Right cardiac atrium (tissue), 5 donors: ENCODE results near the gene SLC8A1. TPM values are rescaled to one million over a fixed set of nuclear protein-coding genes. Genes with fewer than 3 reads are reported as not detected.
A peak's percentile ranks its signal among the peaks of the same experiment; 100 is the strongest.

Source experiments
- ATAC-seq, 2 donors: fragments of 200-7000 bp; cut with Tn5 transposase; one replicate each; pipeline versions ENCODE4 v1.8.0 to v1.9.1; 2020; ENCODE audit warnings: moderate library complexity in 2 of 2, mild to moderate bottlenecking in 1 of 2
- DNase-seq, 3 donors: peaks; one replicate each; pipeline ENCODE4 v3.0.0-alpha.2; 2020
- H3K27ac ChIP-seq: one replicate; pipeline ENCODE4 v1.5.1; 2013; ENCODE audit warnings: mild to moderate bottlenecking, low read length, control low read depth, moderate library complexity
- H3K27me3 ChIP-seq: one replicate; pipeline ENCODE4 v1.6.1; 2013; ENCODE audit not compliant: control insufficient read depth, insufficient read depth
- H3K4me1 ChIP-seq: one replicate; pipeline ENCODE4 v1.6.1; 2013; ENCODE audit warnings: low read length; ENCODE audit not compliant: control insufficient read depth, insufficient read depth
- H3K4me3 ChIP-seq: one replicate; pipeline ENCODE4 v1.5.1; 2013; ENCODE audit warnings: low read length, control low read depth
- H3K9me3 ChIP-seq: one replicate; pipeline ENCODE4 v1.6.1; 2013; ENCODE audit warnings: low read length; ENCODE audit not compliant: control insufficient read depth
- WGBS: extraction: QIAGEN DNeasy Blood & Tissue Kit; methylation state at CpG from one replicate; pipeline ENCODE4 v1.1.7; 2013; 5-methylcytosine and 5-hydroxymethylcytosine counted together
- intact Hi-C, 4 donors: fragments of 100-400 bp; cut with DNase I; formaldehyde crosslinking; loops; one replicate each; pipeline versions ENCODE4 v1.11.0 to v1.14.0; 2022 to 2023
- polyA plus RNA-seq: library from polyadenylated mRNA; stranded (reverse); fragments of 200-250 nt; gene quantifications from one replicate; pipeline ENCODE4 v1.2.3, GENCODE V29; 2013
- total RNA-seq, 4 donors: library from RNA; stranded (reverse); fragmentation: NEBNext Ultra II Directional; extraction: Animal tissue kit (Norgen Biotek cat#: 25700); gene quantifications; one replicate each; pipeline ENCODE4 v1.2.1, GENCODE V29; 2021
- donor health status: healthy with polysubstance abuse.
- donor health status: DM: no; HTN: yes; CAD: no.
- donor health status: DM: no; HTN: no; CAD: no.
- donor health status: DM: no; HTN: yes; CAD: no; lungs with severe emphysema.
- donor health status: DM: yes; HTN: yes; CAD: no.

The SLC8A1 gene
- total and polyA plus RNA-seq, 5 donors = 41.8 to 907 (median 790) TPM

DNA sequence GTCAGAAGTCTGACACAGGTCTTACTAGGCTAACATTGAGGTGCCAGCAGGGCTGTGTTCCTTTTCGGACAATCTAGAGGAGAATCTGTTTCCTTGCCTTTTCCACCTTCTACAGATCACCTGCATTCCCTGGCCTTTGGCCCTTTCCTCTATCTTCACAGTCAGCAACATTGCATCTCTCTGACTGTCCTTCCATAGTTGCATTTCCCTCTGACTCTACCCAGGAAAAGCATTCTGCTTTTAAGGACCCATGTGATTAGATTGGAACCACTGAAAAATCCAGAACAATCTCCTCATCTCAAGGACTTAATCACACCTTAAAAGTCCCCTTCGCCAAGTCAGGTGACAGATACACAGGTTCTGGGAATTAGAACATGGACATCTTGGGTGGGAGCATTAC is 181.5 kb downstream of the SLC8A1 start:
- DNase-seq (no peak), ATAC-seq (no peak)
- Histone ChIP-seq H3K9me3 (no peaks in the 10 kb centered on the region), H3K27me3 (no peaks in the 10 kb centered on the region), H3K27ac (no peak overlapping the region), H3K4me1 (peaks cover 3% of the 10 kb centered on the region), H3K4me3 (no peak overlapping the region)
- 82% methylated on average over 2 of the region's 2 CpGs for WGBS
- intact Hi-C loops = no loop called here

DNA sequence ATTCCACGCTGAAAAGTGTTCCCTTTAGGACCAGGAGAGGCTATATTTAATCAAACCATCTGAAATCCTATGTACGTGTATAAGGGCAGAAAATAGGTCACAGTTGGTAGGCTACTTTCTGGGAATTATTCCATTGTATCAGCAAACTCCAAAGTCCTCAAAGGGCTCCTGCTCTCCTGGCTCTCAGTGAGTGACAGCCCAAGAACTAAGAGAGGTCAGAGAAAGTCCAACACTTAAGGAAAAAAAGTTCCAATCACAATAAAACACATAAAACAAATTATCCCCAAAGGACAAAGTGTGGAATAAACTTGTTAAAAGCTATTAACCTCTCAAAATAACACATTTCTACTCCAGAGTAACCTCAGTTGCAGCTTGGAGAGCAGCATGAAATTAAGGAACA is 183.3 kb downstream of the SLC8A1 start:
- no peak overlapping the region for H3K27ac ChIP-seq

DNA sequence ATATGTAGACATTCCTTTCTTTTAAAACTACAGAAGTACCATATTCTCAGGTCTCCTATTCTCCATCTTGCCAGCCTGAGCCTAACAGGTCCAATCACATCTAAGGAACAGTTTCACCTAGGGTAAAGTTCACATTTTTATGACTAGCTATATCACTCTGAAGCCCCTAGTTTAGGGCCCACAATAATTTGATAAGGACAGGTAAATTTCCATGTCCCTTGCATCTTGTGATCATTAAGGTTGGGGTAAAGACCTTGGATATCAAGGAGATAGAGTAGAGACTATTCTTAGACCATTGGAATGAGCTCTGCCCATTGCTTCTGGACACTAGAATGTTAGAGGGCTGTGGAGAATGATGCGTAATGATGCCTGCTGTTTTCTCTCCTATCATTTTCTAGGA is 185.7 kb downstream of the SLC8A1 start:
- no peak for ATAC-seq
- intact Hi-C loops = no loop called here
- Histone ChIP-seq H3K9me3 (no peaks in the 10 kb centered on the region), H3K27ac (no peak overlapping the region), H3K4me1 (peaks cover 3% of the 10 kb centered on the region), H3K27me3 (no peaks in the 10 kb centered on the region), H3K4me3 (no peak overlapping the region)
- DNase-seq = no peak
- 96% methylated on average over 1 of the region's 1 CpG for WGBS

More for the DNA sequence above, 183.3 kb downstream of the SLC8A1 start:
- Histone ChIP-seq H3K4me3 (no peak overlapping the region), H3K27me3 (no peaks in the 10 kb centered on the region), H3K9me3 (no peaks in the 10 kb centered on the region), H3K4me1 (peaks cover 3% of the 10 kb centered on the region)
- DNase-seq (no peak), ATAC-seq (no peak)
- WGBS = 56% methylated on average over 2 of the region's 2 CpGs
- intact Hi-C loops = no loop called here

DNA sequence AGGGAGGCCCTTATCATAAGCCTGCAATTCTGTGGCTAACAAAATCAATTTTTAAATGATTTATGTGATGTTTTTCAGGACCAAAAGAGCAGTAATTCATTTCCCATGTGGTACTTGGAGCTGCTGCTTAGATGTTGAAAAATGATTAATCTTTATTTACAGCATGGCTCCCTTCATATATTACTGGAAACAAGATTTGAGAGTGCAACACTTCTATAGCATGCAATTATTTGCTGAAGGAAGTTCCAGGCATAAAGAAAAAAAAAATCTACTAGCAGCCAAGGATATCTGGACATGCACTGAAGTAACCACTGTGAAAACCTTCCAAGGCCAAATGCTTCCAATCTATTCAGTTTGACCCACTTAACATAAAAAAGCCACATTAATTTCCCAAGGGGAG is 186.3 kb downstream of the SLC8A1 start:
- no peak for ATAC-seq
- no peak overlapping the region for H3K27ac ChIP-seq
- H3K4me1 ChIP-seq = no peaks in the 10 kb centered on the region
- no peaks in the 10 kb centered on the region for H3K9me3 ChIP-seq
- no peak for DNase-seq
- H3K27me3 ChIP-seq = no peaks in the 10 kb centered on the region
- intact Hi-C loops = no loop called here
- no peak overlapping the region for H3K4me3 ChIP-seq

DNA sequence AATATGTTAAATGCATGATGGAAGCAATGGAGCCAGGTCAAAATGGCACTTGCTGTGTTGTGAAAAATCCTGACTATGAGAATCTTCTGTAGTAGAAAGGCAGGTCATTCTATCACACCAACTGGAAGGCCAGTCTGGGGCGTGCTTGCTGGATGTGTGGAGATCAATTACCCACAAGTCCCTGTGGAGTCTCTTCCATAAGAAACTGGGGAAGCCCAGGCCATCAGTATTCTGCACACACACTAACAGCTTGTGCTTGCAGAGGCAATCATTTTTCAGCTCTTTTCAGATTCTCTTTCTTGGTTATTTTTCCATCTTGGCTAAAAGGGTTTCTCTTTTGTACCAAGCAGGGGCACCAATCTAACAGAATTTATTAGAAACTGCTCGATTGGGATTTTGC is 190.8 kb downstream of the SLC8A1 start:
- WGBS = 83% methylated on average over 2 of the region's 2 CpGs
- Histone ChIP-seq H3K27me3 (no peaks in the 10 kb centered on the region), H3K4me1 (peaks cover 5% of the 10 kb centered on the region), H3K4me3 (no peak overlapping the region), H3K9me3 (no peaks in the 10 kb centered on the region), H3K27ac (no peak overlapping the region)
- ATAC-seq = no peak
- DNase-seq = no peak
- intact Hi-C loops = no loop called here

DNA sequence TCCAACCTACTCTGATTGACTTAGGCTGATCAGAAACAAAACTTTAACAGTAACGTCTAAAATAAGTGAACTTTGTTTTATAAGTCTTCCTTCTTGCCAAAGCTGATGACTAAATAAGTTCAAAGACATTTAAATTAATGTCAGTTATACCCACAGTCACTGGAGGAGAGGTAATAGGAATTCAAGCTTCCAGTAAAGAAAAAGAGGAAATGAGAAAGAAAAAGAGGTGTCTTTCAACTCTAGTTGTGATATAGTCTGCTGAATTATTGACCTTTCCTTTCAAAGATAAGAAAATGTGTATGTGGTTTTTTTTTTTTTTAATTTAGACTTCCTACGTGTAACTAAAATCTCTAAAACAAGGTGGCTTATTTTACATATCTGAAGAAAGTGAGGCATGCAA is 191.5 kb downstream of the SLC8A1 start:
- H3K27me3 ChIP-seq = no peaks in the 10 kb centered on the region
- no peak overlapping the region for H3K4me3 ChIP-seq
- no peak for ATAC-seq
- H3K4me1 ChIP-seq = peaks cover 5% of the 10 kb centered on the region
- H3K9me3 ChIP-seq = no peaks in the 10 kb centered on the region
- DNase-seq = no peak
- WGBS = 62% methylated on average over 2 of the region's 2 CpGs
- intact Hi-C loops = no loop called here
- no peak overlapping the region for H3K27ac ChIP-seq

DNA sequence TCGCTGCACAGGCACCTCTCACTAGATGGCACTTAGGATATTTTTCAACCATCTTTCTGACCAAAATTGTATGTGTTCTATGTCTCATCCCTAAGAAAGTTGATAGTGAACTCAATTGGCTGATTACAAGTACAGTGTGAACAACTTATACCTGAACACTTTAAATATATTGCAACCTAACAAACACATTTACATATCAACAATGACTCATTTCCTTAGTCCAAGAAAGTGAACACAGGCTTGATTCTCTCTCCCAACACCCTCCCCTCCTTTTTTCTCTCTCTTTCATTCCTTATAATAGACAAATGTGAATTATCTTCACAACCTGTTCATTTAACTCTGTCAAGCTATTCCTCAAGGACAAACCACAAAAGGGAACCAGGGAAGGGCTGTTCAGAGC is 192.0 kb downstream of the SLC8A1 start:
- peaks cover 7% of the 10 kb centered on the region for H3K4me1 ChIP-seq
- WGBS = 97% methylated on average over 1 of the region's 1 CpG
- no peaks in the 10 kb centered on the region for H3K27me3 ChIP-seq
- H3K27ac ChIP-seq = no peak overlapping the region
- DNase-seq (no peak), ATAC-seq (no peak)
- no peaks in the 10 kb centered on the region for H3K9me3 ChIP-seq
- intact Hi-C loops = no loop called here
- no peak overlapping the region for H3K4me3 ChIP-seq

DNA sequence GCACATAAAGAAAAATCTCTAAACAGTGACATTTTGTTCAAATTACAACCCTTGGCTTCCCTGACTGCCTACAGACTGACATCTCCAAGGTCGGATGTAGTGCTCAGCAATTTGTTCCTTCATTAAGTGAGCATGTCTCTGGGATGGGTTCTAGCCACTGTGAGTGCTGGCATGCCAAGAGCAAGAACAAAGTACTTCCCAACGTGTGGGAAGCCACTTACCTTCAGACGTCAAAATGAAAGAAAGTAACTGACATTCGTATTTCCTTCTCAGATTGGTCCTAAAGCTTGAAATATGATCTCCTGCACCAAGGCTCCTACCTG is 193.8 kb downstream of the SLC8A1 start:
- intact Hi-C loops = no loop called here
- Histone ChIP-seq H3K4me3 (no peak overlapping the region), H3K9me3 (no peaks in the 10 kb centered on the region), H3K27ac (no peak overlapping the region), H3K4me1 (peaks cover 7% of the 10 kb centered on the region), H3K27me3 (no peaks in the 10 kb centered on the region)
- DNase-seq (no peak), ATAC-seq (no peak)
- WGBS = 60% methylated on average over 4 of the region's 4 CpGs

DNA sequence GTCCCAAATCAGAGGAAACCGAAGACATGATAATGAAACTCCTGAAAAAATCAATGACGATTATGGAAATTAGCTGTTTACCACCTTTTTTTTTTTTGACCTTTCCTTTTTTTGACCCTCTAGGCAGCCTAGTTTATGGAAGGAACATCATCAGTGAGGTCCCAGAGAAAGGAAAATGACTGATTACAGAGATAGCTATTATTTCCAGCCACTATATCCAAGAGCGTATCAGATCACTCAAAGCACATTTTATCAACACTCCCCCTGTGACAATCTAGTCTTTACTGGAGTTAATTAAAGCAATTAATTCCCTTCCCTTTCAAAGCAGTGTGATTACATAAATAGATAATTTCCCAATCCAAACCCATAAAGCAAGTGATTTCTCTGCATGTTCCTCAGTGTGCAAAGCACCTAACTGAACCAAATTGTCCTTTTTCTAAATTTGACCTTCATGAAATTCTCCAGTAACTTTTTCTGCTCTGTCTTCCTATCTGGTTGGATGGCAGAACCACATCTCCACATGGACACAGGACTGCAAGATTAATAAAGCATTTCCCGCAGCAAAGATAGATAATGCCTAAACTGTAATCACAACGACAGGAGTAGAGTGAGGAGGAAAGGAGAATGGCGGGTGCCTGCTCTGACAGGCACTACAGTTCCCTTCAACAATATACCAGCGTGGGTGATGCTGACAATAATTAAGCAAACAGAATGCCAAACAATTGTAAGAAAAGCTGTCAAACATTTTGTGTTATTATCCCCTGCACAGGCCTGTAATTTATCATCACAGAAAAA is 194.4 kb downstream of the SLC8A1 start:
- Histone ChIP-seq H3K4me1 (peaks cover 7% of the 10 kb centered on the region), H3K9me3 (no peaks in the 10 kb centered on the region), H3K4me3 (no peak overlapping the region), H3K27ac (no peak overlapping the region), H3K27me3 (no peaks in the 10 kb centered on the region)
- no peak for DNase-seq
- no peak for ATAC-seq
- 65% methylated on average over 7 of the region's 7 CpGs for WGBS
- intact Hi-C loops = no loop called here

DNA sequence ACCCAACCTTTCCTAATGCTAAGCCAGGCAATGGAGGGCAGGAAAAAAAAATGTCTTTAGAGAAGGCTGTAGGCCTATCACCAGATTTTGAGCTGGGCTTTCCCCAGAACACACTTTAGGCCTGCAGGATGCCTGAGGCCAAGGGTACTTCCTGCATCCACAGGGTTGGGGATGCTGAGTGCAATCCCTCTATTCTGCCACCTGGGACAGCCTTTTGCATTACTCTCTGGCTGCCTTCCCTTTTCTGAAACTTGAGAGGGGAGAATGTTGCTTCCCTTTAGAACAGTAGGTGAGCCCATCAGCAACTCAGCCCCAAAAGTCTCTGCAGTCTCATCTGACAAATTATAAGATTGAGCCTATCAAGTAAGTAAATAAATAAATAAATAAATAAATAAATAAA is 195.2 kb downstream of the SLC8A1 start:
- no peaks in the 10 kb centered on the region for H3K27me3 ChIP-seq
- no peak overlapping the region for H3K27ac ChIP-seq
- H3K4me1 ChIP-seq = peaks cover 7% of the 10 kb centered on the region
- no peaks in the 10 kb centered on the region for H3K9me3 ChIP-seq
- no peak overlapping the region for H3K4me3 ChIP-seq
- ATAC-seq = peak in 1 of 2 donors; percentile 22
- DNase-seq = no peak
- intact Hi-C loops = no loop called here

DNA sequence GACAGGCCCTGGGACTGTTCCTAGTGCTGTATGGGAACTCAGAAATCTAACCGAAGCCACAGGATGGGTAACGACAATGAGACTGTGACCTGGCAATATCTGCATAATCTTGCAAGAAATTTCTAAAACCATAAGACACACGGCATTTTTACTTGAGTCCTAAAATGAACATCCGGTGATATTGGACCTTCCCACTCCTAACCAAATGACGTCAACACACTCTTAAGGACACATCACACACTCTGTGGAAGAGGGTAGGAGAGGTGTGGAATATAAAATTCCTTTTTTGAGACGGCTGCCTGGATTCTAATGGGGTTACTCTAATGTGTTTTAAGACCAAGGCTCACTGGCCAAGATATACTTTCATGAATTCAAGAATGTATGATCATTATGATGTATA is 195.9 kb downstream of the SLC8A1 start:
- Histone ChIP-seq H3K4me1 (peaks cover 8% of the 10 kb centered on the region), H3K9me3 (no peaks in the 10 kb centered on the region), H3K27me3 (no peaks in the 10 kb centered on the region), H3K27ac (no peak overlapping the region), H3K4me3 (no peak overlapping the region)
- intact Hi-C loops = no loop called here
- ATAC-seq (no peak), DNase-seq (no peak)
- WGBS = 83% methylated on average over 6 of the region's 6 CpGs

DNA sequence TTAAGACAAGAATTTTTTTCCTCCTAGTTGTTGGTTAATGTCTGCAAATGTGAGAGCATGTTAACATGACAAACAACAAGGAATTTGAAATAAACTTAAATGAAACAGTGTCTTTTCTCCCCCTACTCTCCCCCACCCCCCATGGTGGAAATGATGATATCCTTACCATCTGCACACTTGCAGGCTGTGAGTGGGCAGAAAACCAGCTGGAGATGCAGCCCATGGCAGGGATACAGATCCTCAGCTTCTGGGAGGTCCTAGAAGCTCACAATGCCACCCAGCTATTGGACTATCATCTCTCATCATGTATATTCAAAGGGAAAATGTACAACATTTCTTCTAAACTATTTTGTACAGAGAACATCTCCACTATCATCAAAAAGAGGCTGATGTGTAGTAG is 196.8 kb downstream of the SLC8A1 start:
- no peaks in the 10 kb centered on the region for H3K9me3 ChIP-seq
- no peak for DNase-seq
- no peak overlapping the region for H3K27ac ChIP-seq
- peaks cover 8% of the 10 kb centered on the region for H3K4me1 ChIP-seq
- no peaks in the 10 kb centered on the region for H3K27me3 ChIP-seq
- no peak overlapping the region for H3K4me3 ChIP-seq
- ATAC-seq = no peak
- intact Hi-C loops = no loop called here
